IMR-90 (cell line): ENCODE measurements around the gene C17orf50. TPM values are rescaled to one million over a fixed set of nuclear protein-coding genes. Genes with fewer than 3 reads are reported as not detected.
A peak's percentile ranks its signal among the peaks of the same experiment; 100 is the strongest.

ENCODE experiments used
- ATAC-seq: fragments of 200-7000 bp; cut with Tn5 transposase; 2 replicates; pipeline ENCODE4 v1.9.1; 2020; ENCODE audit warnings: low read depth, mild to moderate bottlenecking, moderate library complexity
- BruUV-seq: library from RNA; stranded (reverse); fragments of 400-500 nt; replicated peaks from 2 replicates; lab custom pipeline; 2021; lab: Mats Ljungman, UMichigan
- CTCF ChIA-PET: fragments of 300-600 bp; formaldehyde crosslinking; extraction: SDS; loops from one replicate; lab custom pipeline; 2021; ENCODE audit warnings: antibody characterized with exemption; lab: Yijun Ruan, JAX
- POLR2A ChIA-PET: fragments of 300-600 bp; sonication (Branson Sonifier 250); formaldehyde crosslinking; loops from one replicate; lab custom pipeline; 2022; ENCODE audit warnings: antibody characterized with exemption; ENCODE audit not compliant: unreplicated experiment; lab: Charles Lee
- DNase-seq: peaks from one replicate; pipeline ENCODE4 v3.0.0; 2013
- H2AFZ ChIP-seq: replicated peaks from 2 replicates; pipeline ENCODE3; 2013; ENCODE audit warnings: low read length, mild to moderate bottlenecking; ENCODE audit not compliant: poor library complexity
- H2AK5ac ChIP-seq: 2 replicates; pipeline ENCODE4 v1.6.1; 2013; ENCODE audit warnings: low read depth, low read length, inconsistent platforms
- H2AK9ac ChIP-seq: replicated peaks from 2 replicates; pipeline ENCODE3; 2013; ENCODE audit warnings: mild to moderate bottlenecking, low read depth, low read length, moderate library complexity; ENCODE audit not compliant: poor library complexity
- H2BK120ac ChIP-seq: 2 replicates; pipeline ENCODE4 v1.6.1; 2013; ENCODE audit warnings: low read depth, low read length, inconsistent platforms
- H2BK15ac ChIP-seq: 3 replicates; pipeline ENCODE4 v1.6.1; 2013; ENCODE audit warnings: low read depth, low read length, inconsistent platforms
- H2BK20ac ChIP-seq: 2 replicates; pipeline ENCODE4 v1.6.1; 2013; ENCODE audit warnings: low read depth, mild to moderate bottlenecking, inconsistent platforms, low read length, moderate library complexity
- H2BK5ac ChIP-seq: 2 replicates; pipeline ENCODE4 v1.6.1; 2013; ENCODE audit warnings: mild to moderate bottlenecking, low read depth, low read length, inconsistent platforms; ENCODE audit not compliant: poor library complexity, severe bottlenecking
- H3K14ac ChIP-seq: replicated peaks from 2 replicates; pipeline ENCODE4 v1.6.1; 2013; ENCODE audit warnings: low read depth, low read length, inconsistent platforms
- H3K18ac ChIP-seq: 2 replicates; pipeline ENCODE4 v1.6.1; 2013; ENCODE audit warnings: low read depth, low read length, control low read depth
- H3K23ac ChIP-seq: 2 replicates; pipeline ENCODE4 v1.6.1; 2013; ENCODE audit warnings: low read depth, low read length, inconsistent platforms
- H3K27ac ChIP-seq: 2 replicates; pipeline ENCODE4 v1.5.1; 2013; ENCODE audit warnings: mild to moderate bottlenecking, control low read depth, low read length; ENCODE audit not compliant: insufficient read depth
- H3K27me3 ChIP-seq: 2 replicates; pipeline ENCODE4 v1.6.1; 2013; ENCODE audit warnings: low read length; ENCODE audit not compliant: control insufficient read depth, insufficient read depth
- H3K36me3 ChIP-seq: 2 replicates; pipeline ENCODE4 v1.6.1; 2013; ENCODE audit warnings: low read length, mixed read lengths; ENCODE audit not compliant: control insufficient read depth, insufficient read depth
- H3K4ac ChIP-seq: 2 replicates; pipeline ENCODE4 v1.6.1; 2013; ENCODE audit warnings: low read depth, low read length, inconsistent platforms
- H3K4me1 ChIP-seq: 2 replicates; pipeline ENCODE4 v1.6.1; 2013; ENCODE audit warnings: low read length, mixed read lengths; ENCODE audit not compliant: control insufficient read depth, insufficient read depth
- H3K4me2 ChIP-seq: 2 replicates; pipeline ENCODE4 v1.6.1; 2013; ENCODE audit warnings: low read depth, mild to moderate bottlenecking, control low read depth, low read length, moderate library complexity
- H3K4me3 ChIP-seq: 2 replicates; pipeline ENCODE4 v1.5.1; 2013; ENCODE audit warnings: low read depth, mild to moderate bottlenecking, control low read depth, low read length, moderate library complexity; ENCODE audit not compliant: insufficient read depth
- H3K56ac ChIP-seq: 2 replicates; pipeline ENCODE4 v1.6.1; 2013; ENCODE audit warnings: low read length, inconsistent platforms; ENCODE audit not compliant: insufficient read depth; ENCODE audit errors: extremely low read depth
- H3K79me1 ChIP-seq, 2 experiments: 2 replicates each; pipeline ENCODE4 v1.6.1; 2013; ENCODE audit warnings: low read length in 2 of 2, inconsistent platforms in 1 of 2, low read depth in 1 of 2
- H3K9ac ChIP-seq: 2 replicates; pipeline ENCODE4 v1.6.1; 2013; ENCODE audit warnings: low read depth, low read length, control low read depth
- H3K9me1 ChIP-seq: 2 replicates; pipeline ENCODE4 v1.6.1; 2013; ENCODE audit warnings: low read length, inconsistent platforms; ENCODE audit not compliant: insufficient read depth
- H3K9me3 ChIP-seq: 2 replicates; pipeline ENCODE4 v1.6.1; 2013; ENCODE audit warnings: low read length; ENCODE audit not compliant: control insufficient read depth, insufficient read depth
- H4K20me1 ChIP-seq: 2 replicates; pipeline ENCODE4 v1.6.1; 2013; ENCODE audit warnings: low read length, inconsistent platforms; ENCODE audit not compliant: insufficient read depth
- H4K5ac ChIP-seq: 2 replicates; pipeline ENCODE4 v1.6.1; 2013; ENCODE audit warnings: mild to moderate bottlenecking, low read depth, low read length, control low read depth
- H4K8ac ChIP-seq, 2 experiments: 2 replicates each; pipeline ENCODE4 v1.6.1; 2013; ENCODE audit warnings: low read depth in 2 of 2, low read length in 2 of 2, control low read depth in 1 of 2, inconsistent platforms in 1 of 2
- H4K91ac ChIP-seq: 2 replicates; pipeline ENCODE4 v1.6.1; 2013; ENCODE audit warnings: low read depth, low read length, inconsistent platforms; ENCODE audit not compliant: insufficient read depth
- MXI1 ChIP-seq: IDR thresholded peaks from 2 replicates; pipeline ENCODE4 v1.6.1; 2012; ENCODE audit warnings: low read depth, mild to moderate bottlenecking, low read length, moderate library complexity, borderline replicate concordance
- RCOR1 ChIP-seq: IDR thresholded peaks from 2 replicates; pipeline ENCODE4 v1.6.1; 2012; ENCODE audit warnings: mild to moderate bottlenecking, low read length, improper control_type of control experiment; ENCODE audit not compliant: insufficient replicate concordance
- WGBS, 2 experiments: methylation state at CpG; one replicate each; pipeline versions ENCODE4 v1.1.5 to v1.1.7; 2013; ENCODE audit warnings: missing lambda C conversion rate in 2 of 2; ENCODE audit not compliant: insufficient read length in 1 of 2; ENCODE audit errors: extremely low coverage in 2 of 2; 5-methylcytosine and 5-hydroxymethylcytosine counted together
- dilution Hi-C: fragments of 300-500 bp; cut with HindIII; formaldehyde crosslinking; loops from one replicate; pipeline ENCODE4 v1.14.3; 2018; ENCODE audit warnings: low sequenced_read_pairs; ENCODE audit not compliant: unreplicated experiment
- in situ Hi-C: fragments of 300-500 bp; cut with MboI; formaldehyde crosslinking; loops from 3 replicates; pipeline ENCODE4 v1.14.3; 2019; ENCODE audit warnings: low sequenced_read_pairs, inconsistent platforms, mixed read lengths
- intact Hi-C: fragments of 100-400 bp; cut with micrococcal nuclease; formaldehyde crosslinking; loops from 2 replicates; pipeline ENCODE4 v1.10.0; 2022
- polyA plus RNA-seq, 3 experiments: library from polyadenylated mRNA; depleted of rRNA; stranded (reverse); fragments of >200 nt; gene quantifications; 2 replicates each; pipeline ENCODE4 v1.2.3, GENCODE V29; 2012; ENCODE audit warnings: low replicate concordance in 1 of 3
- total RNA-seq: library from RNA; depleted of rRNA; stranded (reverse); fragments of >200 nt; gene quantifications from 2 replicates; pipeline ENCODE4 v1.2.3, GENCODE V29; 2012
- TF ChIP-seq, protein P1 (sequence below): fragments of 150-350 bp; IDR thresholded peaks from 2 replicates; pipeline ENCODE4 v1.6.1; 2017; ENCODE audit warnings: mild to moderate bottlenecking, antibody characterized with exemption, low read length, low read depth

Gene C17orf50
- total and polyA plus RNA-seq, 2 of the 4 experiments (the other 2 are of a cell fraction) = not detected

DNA sequence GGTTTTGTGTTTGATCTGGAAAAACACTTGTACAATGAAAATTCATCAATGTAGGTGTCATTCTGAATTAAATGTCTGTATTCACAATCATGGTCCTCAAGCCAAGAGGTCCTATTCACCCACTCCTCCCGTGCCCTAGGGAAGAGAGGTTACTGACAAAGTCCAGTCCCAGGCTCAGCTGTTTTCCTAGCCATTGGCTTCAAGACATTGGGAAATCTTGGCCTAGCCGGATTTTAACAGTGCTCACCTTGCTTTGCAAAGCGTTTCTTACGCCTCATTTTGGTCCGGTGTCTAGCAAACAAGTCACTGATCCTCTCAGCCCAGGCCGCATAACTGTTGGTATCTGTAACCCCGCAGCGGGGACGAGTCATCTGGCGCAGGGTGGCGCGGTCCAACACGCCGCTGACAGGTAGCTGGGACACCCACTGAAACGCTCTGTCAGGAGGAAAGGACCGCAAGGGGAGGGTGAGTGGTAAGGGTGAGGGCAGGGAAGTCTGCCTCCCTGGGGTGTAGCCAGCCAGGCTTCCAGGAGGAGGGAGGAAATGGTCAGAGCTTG lies 18.0 kb downstream of the C17orf50 start:
- H2BK120ac ChIP-seq = peak overlapping the region; percentile 61
- no peak for DNase-seq
- no peak overlapping the region for H3K9ac ChIP-seq

More for the DNA sequence above, 18.0 kb downstream of the C17orf50 start:
- no peak overlapping the region; the same call in 1 of the 2 replicates for H4K5ac ChIP-seq
- peaks cover 32% of the 10 kb centered on the region for H3K27me3 ChIP-seq
- no TSS peak for BruUV-seq
- peak overlapping the region; percentile 63 for H4K91ac ChIP-seq
- peak overlapping the region; percentile 66 for H2AK5ac ChIP-seq
- H2BK20ac ChIP-seq = peak overlapping the region; percentile 96
- no peak overlapping the region for H3K56ac ChIP-seq
- 0 out of 2 replicates have a peak overlapping the region, but pooled peaks have one; percentile 13 for H3K23ac ChIP-seq
- H4K20me1 ChIP-seq = no peaks in the 10 kb centered on the region
- WGBS, 2 experiments = 84% methylated on average over 10 of the region's 16 CpGs; no CpG with 5 or more reads in 1 of the 2 experiments
- POLR2A ChIA-PET = no interaction called here
- no peaks in the 10 kb centered on the region for H3K9me3 ChIP-seq
- peak overlapping the region; percentile 74 for H2AK9ac ChIP-seq
- no peaks in the 10 kb centered on the region for H3K79me1 ChIP-seq
- intact Hi-C loops = no loop called here
- H3K9me1 ChIP-seq = peaks cover 16% of the 10 kb centered on the region
- peaks cover 29% of the 10 kb centered on the region for H3K4me1 ChIP-seq
- TF ChIP-seq MXI1 (no peak), RCOR1 (no peak)
- TF ChIP-seq, protein P1, sequence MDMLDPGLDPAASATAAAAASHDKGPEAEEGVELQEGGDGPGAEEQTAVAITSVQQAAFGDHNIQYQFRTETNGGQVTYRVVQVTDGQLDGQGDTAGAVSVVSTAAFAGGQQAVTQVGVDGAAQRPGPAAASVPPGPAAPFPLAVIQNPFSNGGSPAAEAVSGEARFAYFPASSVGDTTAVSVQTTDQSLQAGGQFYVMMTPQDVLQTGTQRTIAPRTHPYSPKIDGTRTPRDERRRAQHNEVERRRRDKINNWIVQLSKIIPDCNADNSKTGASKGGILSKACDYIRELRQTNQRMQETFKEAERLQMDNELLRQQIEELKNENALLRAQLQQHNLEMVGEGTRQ = no peak
- H3K4me2 ChIP-seq = peak overlapping the region; percentile 7; the same call in 1 of the 2 replicates
- in situ Hi-C loops = no loop called here
- peak overlapping the region; percentile 71 for H3K4ac ChIP-seq
- peak overlapping the region; percentile 63; the same call in 2 of the 3 replicates for H2BK15ac ChIP-seq
- H2BK5ac ChIP-seq = no peak overlapping the region
- no peak for ATAC-seq
- H4K8ac ChIP-seq = no peak overlapping the region
- no peak overlapping the region for H3K4me3 ChIP-seq
- CTCF ChIA-PET = interaction anchor here (1.0 kb wide), 2 partner anchors 20 to 26 kb away, joined by 3 read pairs; no protein-coding TSS in a partner anchor
- peak overlapping the region; percentile 34; the same call in 1 of the 2 replicates for H3K14ac ChIP-seq
- dilution Hi-C loops = no loop called here
- H3K36me3 ChIP-seq = no peaks in the 10 kb centered on the region
- peak overlapping the region; percentile 22; the same call in 1 of the 2 replicates for H3K27ac ChIP-seq
- H2AFZ ChIP-seq = no peak overlapping the region
- H3K18ac ChIP-seq = peak overlapping the region; percentile 48
